GM10266 (cell line): ENCODE measurements around the gene CD22.

Experiments used
- DNase-seq: peaks from one replicate; pipeline ENCODE4 v3.0.0; 2012; ENCODE audit errors: extremely low spot score
- CTCF ChIP-seq: IDR thresholded peaks from 2 replicates; pipeline ENCODE4 v1.5.1; 2012; ENCODE audit warnings: mild to moderate bottlenecking, low read depth; ENCODE audit not compliant: control insufficient read depth, insufficient read depth; ENCODE audit errors: missing control alignments

Gene CD22

GRCh38 chr19:35389192-35389861 lies 60.3 kb downstream of the CD22 start:
- no peak for DNase-seq
- no peak for TF ChIP-seq CTCF

- TF ChIP-seq CTCF: no peak
Observed at GRCh38 chr19:35392742-35393715, 64.0 kb downstream of the CD22 start.

GRCh38 chr19:35395382-35396199 lies 66.6 kb downstream of the CD22 start:
- no peak for TF ChIP-seq CTCF
- no peak for DNase-seq

More at GRCh38 chr19:35392742-35393715, 64.0 kb downstream of the CD22 start:
- DNase-seq: no peak

- DNase-seq: no peak
- TF ChIP-seq CTCF: no peak
Observed at GRCh38 chr19:35396240-35396885, 67.4 kb downstream of the CD22 start.
